Fibroblast of the aortic adventitia (primary cell): ENCODE data around the gene ANO9. TPM values are rescaled to one million over a fixed set of nuclear protein-coding genes. Genes with fewer than 3 reads are reported as not detected.

ENCODE experiments used
- DNase-seq: peaks from one replicate; pipeline ENCODE4 v3.0.0-alpha.2; 2010; ENCODE audit warnings: low read depth
- H3K4me3 ChIP-seq: 2 replicates; pipeline ENCODE4 v1.5.1; 2011; ENCODE audit warnings: low read depth, mild to moderate bottlenecking, control low read depth, low read length, moderate library complexity
- CTCF ChIP-seq: IDR thresholded peaks from 2 replicates; pipeline ENCODE4 v1.5.1; 2011; ENCODE audit warnings: mild to moderate bottlenecking, low read length, control low read depth, inconsistent platforms; ENCODE audit not compliant: insufficient read depth
- total RNA-seq: library from RNA; depleted of rRNA; stranded (reverse); fragments of >200 nt; gene quantifications from 2 replicates; pipeline ENCODE4 v1.2.3, GENCODE V29; 2012; ENCODE audit warnings: low replicate concordance

Gene ANO9
- total RNA-seq, 1 donor, result not detected

DNA sequence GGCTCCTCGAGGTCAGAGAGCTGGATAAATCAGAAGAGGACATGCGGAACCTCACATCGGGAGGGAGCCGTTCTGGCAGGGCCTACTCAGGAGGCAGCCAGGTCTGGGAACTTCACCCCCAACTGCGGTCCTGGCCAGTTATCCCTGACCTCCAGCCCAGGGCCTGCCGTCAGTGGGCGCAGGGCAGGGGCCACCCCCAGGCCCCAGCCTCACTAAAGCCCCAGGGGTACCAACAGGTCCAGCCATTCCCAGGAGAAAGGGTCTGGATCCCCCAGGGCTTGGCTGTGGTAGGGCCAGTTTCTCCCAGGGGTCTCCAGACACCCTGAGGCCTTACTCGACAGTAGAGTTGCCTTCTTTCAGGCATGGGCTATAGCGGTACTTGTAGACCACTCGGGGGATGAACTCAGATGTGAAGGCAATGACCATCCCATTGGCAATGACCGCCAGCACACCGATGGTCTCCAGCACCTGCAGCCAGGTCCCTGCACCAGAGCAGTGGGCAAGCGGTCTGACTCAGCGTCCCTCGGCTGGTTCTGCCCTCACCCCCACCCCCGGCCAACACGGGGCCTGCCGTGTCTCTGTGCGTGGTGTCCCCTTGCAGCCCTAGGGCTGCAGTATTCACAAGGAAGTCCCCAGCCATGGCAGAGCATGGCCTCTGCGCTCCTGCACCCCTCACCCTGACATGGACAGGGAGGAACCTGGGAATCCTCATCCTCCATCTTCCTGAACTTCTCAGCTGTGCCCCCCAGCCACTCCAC is 22.4 kb downstream of the ANO9 start:
- H3K4me3 ChIP-seq, result no peak overlapping the region
- no peak for TF ChIP-seq CTCF
- no peak for DNase-seq

- TF ChIP-seq CTCF, result no peak
- no peak for DNase-seq
- no peak overlapping the region for H3K4me3 ChIP-seq
These were observed 23.2 kb downstream of the ANO9 start for GRCh38 chr11:418343-419247.

- no peak for DNase-seq
- TF ChIP-seq CTCF, result no peak
- H3K4me3 ChIP-seq, result no peak overlapping the region
These were observed 24.0 kb downstream of the ANO9 start for GRCh38 chr11:417652-418342.

GRCh38 chr11:416757-417621 is 24.8 kb downstream of the ANO9 start:
- no peak for DNase-seq
- H3K4me3 ChIP-seq, result peak overlapping the region; percentile 48
- no peak for TF ChIP-seq CTCF

GRCh38 chr11:416051-416756 is 25.6 kb downstream of the ANO9 start:
- no peak for DNase-seq
- peak overlapping the region; percentile 40 for H3K4me3 ChIP-seq
- TF ChIP-seq CTCF, result no peak
